ENCODE data around the gene GPR35.
"Not testable (repeated sequence)": the region's sequence is repeated elsewhere in the genome, so short reads cannot be mapped to it uniquely, and the experiment has no call there.

GPR35 gene

DNA sequence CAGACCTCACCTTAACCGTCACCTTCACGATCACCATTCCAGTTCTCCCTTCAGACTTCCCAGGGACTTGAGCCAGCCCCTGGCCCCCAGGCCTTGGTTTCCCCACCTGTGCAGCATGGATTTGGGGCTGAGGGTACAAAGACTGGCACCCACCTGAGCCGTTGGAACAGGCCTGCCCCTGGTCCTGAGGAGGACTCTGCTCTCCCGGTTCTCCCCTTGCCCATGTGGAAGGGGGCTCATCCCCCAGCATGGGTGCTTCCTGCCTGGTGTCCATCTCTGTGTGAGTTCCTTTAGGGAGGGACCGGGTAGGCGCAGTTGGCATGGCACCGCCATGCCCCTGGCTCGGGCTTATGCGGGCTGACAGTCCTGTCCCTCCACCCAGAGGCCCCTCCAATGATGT is 10.9 kb upstream of the GPR35 start:
- H3K36me3 ChIP-seq (ENCODE audit: control insufficient read depth in 2 of 2, insufficient read depth in 2 of 2, low read length in 2 of 2): peaks cover 27 to 31% of the 10 kb centered on the region in 2 donors
- peaks cover 0 to 2% of the 10 kb centered on the region in 2 donors for H3K4me1 ChIP-seq (ENCODE audit: control insufficient read depth in 2 of 2, insufficient read depth in 2 of 2, low read length in 2 of 2)
- H3K27ac ChIP-seq (ENCODE audit: low read depth in 2 of 2, low read length in 2 of 2): no peak overlapping the region
- no peaks in the 10 kb centered on the region for H3K9me3 ChIP-seq (ENCODE audit: control insufficient read depth in 2 of 2, low read length in 2 of 2)
- H3K9ac ChIP-seq (ENCODE audit: low read depth in 1 of 2, low read length in 2 of 2): no peak overlapping the region
- no peak overlapping the region for H3K4me3 ChIP-seq (ENCODE audit: low read length in 2 of 2)
- no peaks in the 10 kb centered on the region for H3K27me3 ChIP-seq (ENCODE audit: control insufficient read depth in 2 of 2, insufficient read depth in 2 of 2, low read length in 2 of 2)

DNA sequence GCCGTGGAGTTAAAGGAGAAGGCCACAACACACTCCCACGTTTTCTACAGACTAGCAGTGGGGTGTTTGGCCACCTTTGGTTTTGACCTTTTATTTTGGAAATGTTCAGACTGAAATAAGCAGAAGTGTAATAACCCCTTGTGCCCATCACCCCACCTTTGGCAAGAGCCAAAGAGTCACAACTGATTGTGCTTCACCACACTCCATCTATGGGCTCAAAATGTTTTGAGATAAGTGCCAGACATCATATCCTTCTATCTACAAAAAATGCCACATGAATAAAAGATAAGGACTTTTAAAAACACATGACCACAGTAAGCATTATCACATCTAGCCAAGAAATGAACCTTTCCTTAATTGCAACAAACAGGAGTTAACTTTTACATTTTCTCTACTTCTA is 9.9 kb upstream of the GPR35 start:
- Histone ChIP-seq H3K4me3 (ENCODE audit: low read length in 2 of 2) (no peak overlapping the region), H3K27ac (ENCODE audit: low read depth in 2 of 2, low read length in 2 of 2) (no peak overlapping the region), H3K9ac (ENCODE audit: low read depth in 1 of 2, low read length in 2 of 2) (no peak overlapping the region), H3K4me1 (ENCODE audit: control insufficient read depth in 2 of 2, insufficient read depth in 2 of 2, low read length in 2 of 2) (peaks cover under 1 to 2% of the 10 kb centered on the region in 2 donors), H3K27me3 (ENCODE audit: control insufficient read depth in 2 of 2, insufficient read depth in 2 of 2, low read length in 2 of 2) (no peaks in the 10 kb centered on the region), H3K9me3 (ENCODE audit: control insufficient read depth in 2 of 2, low read length in 2 of 2) (no peaks in the 10 kb centered on the region), H3K36me3 (ENCODE audit: control insufficient read depth in 2 of 2, insufficient read depth in 2 of 2, low read length in 2 of 2) (peaks cover 30 to 32% of the 10 kb centered on the region in 2 donors)

DNA sequence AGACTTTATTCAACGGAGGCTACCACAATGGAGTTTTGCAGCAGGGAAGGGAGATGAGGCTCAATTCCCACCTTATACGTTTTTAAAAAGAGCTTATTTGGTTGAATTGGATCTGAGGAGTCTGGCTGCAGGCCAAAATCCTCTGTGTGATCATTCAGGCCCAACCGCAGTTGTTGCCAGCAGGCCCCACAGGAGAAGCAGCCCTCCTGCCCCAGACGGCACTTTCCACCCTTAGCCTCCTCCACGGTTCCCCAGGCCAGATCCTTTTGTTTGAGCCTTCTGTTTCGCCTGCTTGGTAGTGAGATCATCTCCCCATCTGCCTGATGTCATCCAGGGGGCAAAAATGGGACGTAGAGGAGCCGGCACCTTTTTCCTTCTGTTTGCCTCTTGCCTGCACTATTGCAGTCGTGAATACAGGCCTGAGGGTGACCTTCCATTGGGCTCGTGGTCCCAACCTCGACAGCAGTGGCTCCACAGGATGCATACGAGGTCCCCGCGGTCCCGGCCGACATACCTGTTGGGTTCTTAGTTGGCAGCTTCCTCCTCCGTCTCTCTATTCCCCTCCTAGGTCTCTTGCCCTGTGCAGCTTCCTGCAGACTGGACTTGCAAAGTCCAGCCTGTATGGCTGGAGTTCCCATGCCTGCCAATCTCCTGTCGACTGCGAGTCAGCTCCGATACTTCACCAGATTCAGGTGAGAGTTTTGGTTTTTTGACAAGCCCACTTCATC is 9.3 kb upstream of the GPR35 start:
- H3K4me3 ChIP-seq (ENCODE audit: low read length in 2 of 2): no peak overlapping the region
- H3K9ac ChIP-seq (ENCODE audit: low read depth in 1 of 2, low read length in 2 of 2): no peak overlapping the region
- H3K27ac ChIP-seq (ENCODE audit: low read depth in 2 of 2, low read length in 2 of 2): no peak overlapping the region
- H3K36me3 ChIP-seq (ENCODE audit: control insufficient read depth in 2 of 2, insufficient read depth in 2 of 2, low read length in 2 of 2): peaks cover 32% of the 10 kb centered on the region in 2 donors
- H3K4me1 ChIP-seq (ENCODE audit: control insufficient read depth in 2 of 2, insufficient read depth in 2 of 2, low read length in 2 of 2): peaks cover 2 to 6% of the 10 kb centered on the region in 2 donors
- no peaks in the 10 kb centered on the region for H3K9me3 ChIP-seq (ENCODE audit: control insufficient read depth in 2 of 2, low read length in 2 of 2)
- no peaks in the 10 kb centered on the region for H3K27me3 ChIP-seq (ENCODE audit: control insufficient read depth in 2 of 2, insufficient read depth in 2 of 2, low read length in 2 of 2)

DNA sequence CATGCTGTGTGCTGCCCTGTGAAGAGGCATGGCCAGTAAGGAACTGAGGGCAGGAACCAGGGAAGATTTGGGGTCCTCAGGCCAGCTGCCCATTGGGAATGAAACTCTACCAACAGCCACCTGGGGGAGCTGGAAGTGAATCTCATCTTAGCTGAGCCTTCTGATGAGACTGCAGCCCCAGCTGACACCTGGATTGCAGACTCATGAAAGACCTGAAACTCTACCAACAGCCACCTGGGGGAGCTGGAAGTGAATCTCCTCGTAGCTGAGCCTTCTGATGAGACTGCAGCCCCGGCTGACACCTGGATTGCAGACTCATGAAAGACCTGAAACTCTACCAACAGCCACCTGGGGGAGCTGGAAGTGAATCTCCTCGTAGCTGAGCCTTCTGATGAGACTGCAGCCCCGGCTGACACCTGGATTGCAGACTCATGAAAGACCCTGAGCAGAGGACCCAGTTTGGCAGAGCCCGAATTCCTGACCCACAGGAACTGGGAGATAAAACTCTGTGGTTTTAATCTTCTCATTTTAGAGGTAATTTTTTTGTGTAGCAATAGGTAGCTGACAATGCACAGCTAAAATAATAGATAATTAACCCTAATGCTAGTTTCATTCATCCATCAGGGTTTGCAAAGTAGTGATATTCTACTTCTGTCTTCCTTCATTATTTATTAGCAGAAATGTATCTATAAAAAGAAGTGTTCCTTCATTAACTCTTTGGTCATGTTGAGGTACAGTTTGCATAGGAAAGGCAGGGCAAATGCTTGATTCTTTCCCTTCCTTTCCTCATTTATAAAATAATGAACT is 8.2 kb upstream of the GPR35 start:
- not testable (repeated sequence) for H3K4me1 ChIP-seq (ENCODE audit: control insufficient read depth in 2 of 2, insufficient read depth in 2 of 2, low read length in 2 of 2); H3K4me3 ChIP-seq (ENCODE audit: low read length in 2 of 2); H3K9me3 ChIP-seq (ENCODE audit: control insufficient read depth in 2 of 2, low read length in 2 of 2); H3K27ac ChIP-seq (ENCODE audit: low read depth in 2 of 2, low read length in 2 of 2); H3K9ac ChIP-seq (ENCODE audit: low read depth in 1 of 2, low read length in 2 of 2); H3K27me3 ChIP-seq (ENCODE audit: control insufficient read depth in 2 of 2, insufficient read depth in 2 of 2, low read length in 2 of 2)
- peaks cover 37 to 38% of the 10 kb centered on the region in 2 donors for H3K36me3 ChIP-seq (ENCODE audit: control insufficient read depth in 2 of 2, insufficient read depth in 2 of 2, low read length in 2 of 2)

DNA sequence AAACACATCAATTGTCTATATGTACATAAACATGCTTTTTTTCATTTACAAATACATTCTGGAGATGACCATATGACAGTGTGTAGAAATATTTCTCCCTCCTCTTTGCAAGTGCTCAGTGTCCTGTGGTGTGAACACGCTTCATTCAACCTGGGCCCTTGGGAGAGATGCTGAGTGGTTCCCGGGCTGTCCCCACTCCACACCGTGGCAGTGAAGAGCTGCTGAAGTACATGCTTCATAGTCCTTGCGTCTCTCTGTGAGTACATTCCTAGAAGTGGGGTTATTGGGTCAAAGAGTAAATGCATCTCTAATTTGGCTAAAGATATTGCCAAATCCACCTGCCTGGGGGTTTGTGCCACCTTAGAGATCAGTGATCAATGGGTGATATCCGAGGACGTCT is 6.5 kb upstream of the GPR35 start:
- H3K27ac ChIP-seq (ENCODE audit: low read depth in 2 of 2, low read length in 2 of 2): no peak overlapping the region

DNA sequence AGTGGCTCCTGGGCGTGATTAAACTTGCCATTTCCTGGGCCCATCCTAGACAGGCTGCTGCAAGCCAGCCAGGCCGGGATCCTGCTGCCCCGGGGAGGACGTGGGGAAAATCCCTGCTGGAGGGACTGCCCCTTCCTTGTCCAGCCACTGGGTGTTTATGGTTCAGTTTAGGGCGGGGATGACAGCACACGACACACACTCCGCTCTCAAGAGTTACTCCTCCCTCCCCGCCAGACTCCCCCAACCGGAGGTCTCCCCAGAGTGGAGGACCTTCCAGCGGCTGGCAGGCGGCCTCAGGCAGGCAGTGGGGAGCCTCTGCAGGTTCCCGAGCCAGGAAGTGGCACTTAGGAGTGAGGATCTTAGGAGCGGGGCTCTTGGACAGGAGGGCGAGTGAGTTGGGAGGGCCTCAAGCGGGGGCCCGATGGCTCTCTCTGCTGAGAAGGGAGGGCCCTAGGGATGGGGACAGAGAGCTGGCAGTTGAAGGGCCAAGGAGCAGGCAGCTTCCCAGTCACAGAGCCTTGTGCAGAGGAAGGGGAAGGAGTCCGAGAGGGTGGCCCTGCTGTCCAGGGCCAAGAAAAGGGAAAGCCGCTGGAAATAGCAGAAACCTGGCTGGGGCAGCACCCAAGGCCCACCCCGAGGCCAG is 5.7 kb upstream of the GPR35 start:
- H3K4me3 ChIP-seq (ENCODE audit: low read length in 2 of 2): no peak overlapping the region
- H3K27me3 ChIP-seq (ENCODE audit: control insufficient read depth in 2 of 2, insufficient read depth in 2 of 2, low read length in 2 of 2): no peaks in the 10 kb centered on the region
- H3K27ac ChIP-seq (ENCODE audit: low read depth in 2 of 2, low read length in 2 of 2): no peak overlapping the region
- H3K9ac ChIP-seq (ENCODE audit: low read depth in 1 of 2, low read length in 2 of 2): no peak overlapping the region
- H3K4me1 ChIP-seq (ENCODE audit: control insufficient read depth in 2 of 2, insufficient read depth in 2 of 2, low read length in 2 of 2): peaks cover 4 to 11% of the 10 kb centered on the region in 2 donors
- no peaks in the 10 kb centered on the region for H3K9me3 ChIP-seq (ENCODE audit: control insufficient read depth in 2 of 2, low read length in 2 of 2)
- H3K36me3 ChIP-seq (ENCODE audit: control insufficient read depth in 2 of 2, insufficient read depth in 2 of 2, low read length in 2 of 2): peaks cover 25 to 33% of the 10 kb centered on the region in 2 donors

More for the DNA sequence above, 6.5 kb upstream of the GPR35 start:
- Histone ChIP-seq H3K9me3 (ENCODE audit: control insufficient read depth in 2 of 2, low read length in 2 of 2) (no peaks in the 10 kb centered on the region), H3K36me3 (ENCODE audit: control insufficient read depth in 2 of 2, insufficient read depth in 2 of 2, low read length in 2 of 2) (peaks cover 31 to 33% of the 10 kb centered on the region in 2 donors), H3K4me3 (ENCODE audit: low read length in 2 of 2) (no peak overlapping the region), H3K4me1 (ENCODE audit: control insufficient read depth in 2 of 2, insufficient read depth in 2 of 2, low read length in 2 of 2) (peaks cover 3 to 11% of the 10 kb centered on the region in 2 donors), H3K27me3 (ENCODE audit: control insufficient read depth in 2 of 2, insufficient read depth in 2 of 2, low read length in 2 of 2) (no peaks in the 10 kb centered on the region), H3K9ac (ENCODE audit: low read depth in 1 of 2, low read length in 2 of 2) (no peak overlapping the region)

DNA sequence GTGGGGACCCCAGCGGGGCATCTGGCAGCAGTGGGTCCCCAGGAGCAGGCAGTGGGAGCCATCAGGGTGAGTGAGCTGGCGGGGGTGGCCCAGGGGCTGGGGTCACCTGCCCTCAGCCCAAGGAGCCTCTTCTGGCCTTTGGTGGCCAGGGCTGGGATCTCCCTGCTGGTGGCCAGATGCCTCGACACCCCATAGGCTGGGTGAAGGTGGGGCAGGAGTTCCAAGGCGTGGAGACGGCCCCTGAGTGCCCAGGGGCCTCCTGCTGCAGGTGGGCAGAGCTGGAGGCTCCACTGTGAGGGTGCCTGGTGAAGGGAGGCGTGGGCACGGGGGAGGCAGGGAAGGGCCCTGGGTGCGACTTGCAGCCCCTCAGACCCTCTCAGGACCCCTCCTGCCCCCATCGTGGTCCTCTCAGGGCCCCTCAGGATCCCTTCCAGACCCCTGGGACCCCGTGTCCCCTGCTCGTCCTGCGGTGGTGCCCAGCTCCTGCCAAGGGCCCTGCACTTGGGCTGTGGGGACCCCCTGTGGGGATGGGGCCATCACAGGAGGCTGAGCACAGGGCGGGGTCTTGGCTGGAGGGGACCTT is 5.0 kb upstream of the GPR35 start:
- Histone ChIP-seq H3K4me1 (ENCODE audit: control insufficient read depth in 2 of 2, insufficient read depth in 2 of 2, low read length in 2 of 2) (peaks cover 10 to 11% of the 10 kb centered on the region in 2 donors), H3K9ac (ENCODE audit: low read depth in 1 of 2, low read length in 2 of 2) (no peak overlapping the region), H3K4me3 (ENCODE audit: low read length in 2 of 2) (no peak overlapping the region), H3K9me3 (ENCODE audit: control insufficient read depth in 2 of 2, low read length in 2 of 2) (no peaks in the 10 kb centered on the region), H3K27me3 (ENCODE audit: control insufficient read depth in 2 of 2, insufficient read depth in 2 of 2, low read length in 2 of 2) (no peaks in the 10 kb centered on the region), H3K36me3 (ENCODE audit: control insufficient read depth in 2 of 2, insufficient read depth in 2 of 2, low read length in 2 of 2) (peaks cover 25 to 33% of the 10 kb centered on the region in 2 donors), H3K27ac (ENCODE audit: low read depth in 2 of 2, low read length in 2 of 2) (no peak overlapping the region)

DNA sequence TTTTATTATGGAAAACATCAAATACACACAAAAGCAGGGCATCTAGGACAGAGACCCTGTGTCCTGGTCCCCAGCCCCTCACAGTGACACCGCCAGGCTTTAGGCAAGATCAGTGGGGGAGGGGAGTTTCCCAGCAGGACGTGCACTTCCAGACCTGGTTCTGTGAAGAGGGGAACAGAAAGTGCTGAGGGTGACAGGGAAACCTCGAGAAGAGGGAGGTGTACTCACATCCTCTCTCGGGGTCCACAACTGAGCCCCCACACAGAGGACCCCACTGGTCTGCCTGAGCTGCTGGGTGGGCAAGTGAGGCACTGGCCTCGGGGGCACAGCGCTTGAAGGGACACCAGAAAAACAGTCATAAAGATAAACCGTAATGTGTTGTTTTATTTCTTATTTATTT is 4.4 kb upstream of the GPR35 start:
- Histone ChIP-seq H3K9me3 (ENCODE audit: control insufficient read depth in 2 of 2, low read length in 2 of 2) (no peaks in the 10 kb centered on the region), H3K27ac (ENCODE audit: low read depth in 2 of 2, low read length in 2 of 2) (peak overlapping the region in 1 of 2 donors; percentile 23)

DNA sequence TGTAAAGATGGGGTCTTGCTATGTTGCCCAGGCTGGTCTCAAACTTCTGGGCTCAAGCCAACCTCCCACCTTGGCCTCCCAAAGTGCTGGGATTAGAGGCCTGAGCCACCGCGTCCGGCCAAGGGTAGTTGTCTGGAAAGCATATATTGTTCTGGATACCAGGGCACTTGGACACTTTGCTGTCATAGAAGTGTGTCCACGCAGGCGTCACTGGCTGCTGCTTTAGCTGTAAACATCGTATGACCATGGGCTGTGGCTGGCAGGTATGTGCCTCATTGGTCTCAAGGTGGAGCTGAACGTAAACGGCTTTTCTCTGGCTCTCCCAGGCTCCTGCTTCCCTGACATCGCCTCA is 3.2 kb upstream of the GPR35 start:
- Histone ChIP-seq H3K4me3 (ENCODE audit: low read length in 2 of 2) (no peak overlapping the region), H3K27me3 (ENCODE audit: control insufficient read depth in 2 of 2, insufficient read depth in 2 of 2, low read length in 2 of 2) (no peaks in the 10 kb centered on the region), H3K4me1 (ENCODE audit: control insufficient read depth in 2 of 2, insufficient read depth in 2 of 2, low read length in 2 of 2) (peaks cover 10 to 11% of the 10 kb centered on the region in 2 donors), H3K36me3 (ENCODE audit: control insufficient read depth in 2 of 2, insufficient read depth in 2 of 2, low read length in 2 of 2) (peaks cover 19 to 24% of the 10 kb centered on the region in 2 donors), H3K9me3 (ENCODE audit: control insufficient read depth in 2 of 2, low read length in 2 of 2) (no peaks in the 10 kb centered on the region), H3K9ac (ENCODE audit: low read depth in 1 of 2, low read length in 2 of 2) (no peak overlapping the region), H3K27ac (ENCODE audit: low read depth in 2 of 2, low read length in 2 of 2) (no peak overlapping the region)

More for the DNA sequence above, 4.4 kb upstream of the GPR35 start:
- Histone ChIP-seq H3K4me3 (ENCODE audit: low read length in 2 of 2) (no peak overlapping the region), H3K36me3 (ENCODE audit: control insufficient read depth in 2 of 2, insufficient read depth in 2 of 2, low read length in 2 of 2) (peaks cover 23 to 32% of the 10 kb centered on the region in 2 donors), H3K27me3 (ENCODE audit: control insufficient read depth in 2 of 2, insufficient read depth in 2 of 2, low read length in 2 of 2) (no peaks in the 10 kb centered on the region), H3K4me1 (ENCODE audit: control insufficient read depth in 2 of 2, insufficient read depth in 2 of 2, low read length in 2 of 2) (peaks cover 10 to 11% of the 10 kb centered on the region in 2 donors), H3K9ac (ENCODE audit: low read depth in 1 of 2, low read length in 2 of 2) (no peak overlapping the region)

All from mucosa of rectum (tissue), 2 donors.